ENCODE measurements around the gene LPP.

DNA sequence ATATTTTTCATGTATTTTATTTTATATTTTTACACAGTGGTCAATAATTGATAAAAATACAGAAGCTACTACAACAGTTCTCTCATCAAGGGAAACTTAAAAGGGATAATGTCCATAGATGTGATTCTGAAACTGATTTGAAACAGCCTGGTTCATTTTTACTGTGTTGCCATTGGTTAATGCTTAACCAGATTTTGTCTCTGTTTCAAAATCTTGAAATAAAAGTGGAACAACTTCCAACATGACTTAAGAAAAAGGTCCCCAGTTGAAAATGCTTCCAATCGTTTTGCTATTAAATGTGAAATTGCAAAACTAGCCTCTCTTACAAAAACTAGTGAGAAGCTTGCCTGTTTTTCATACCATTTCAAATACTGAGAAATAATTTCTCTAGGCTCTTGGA lies 240.7 kb downstream of the LPP start:
- TF ChIP-seq, protein P1, sequence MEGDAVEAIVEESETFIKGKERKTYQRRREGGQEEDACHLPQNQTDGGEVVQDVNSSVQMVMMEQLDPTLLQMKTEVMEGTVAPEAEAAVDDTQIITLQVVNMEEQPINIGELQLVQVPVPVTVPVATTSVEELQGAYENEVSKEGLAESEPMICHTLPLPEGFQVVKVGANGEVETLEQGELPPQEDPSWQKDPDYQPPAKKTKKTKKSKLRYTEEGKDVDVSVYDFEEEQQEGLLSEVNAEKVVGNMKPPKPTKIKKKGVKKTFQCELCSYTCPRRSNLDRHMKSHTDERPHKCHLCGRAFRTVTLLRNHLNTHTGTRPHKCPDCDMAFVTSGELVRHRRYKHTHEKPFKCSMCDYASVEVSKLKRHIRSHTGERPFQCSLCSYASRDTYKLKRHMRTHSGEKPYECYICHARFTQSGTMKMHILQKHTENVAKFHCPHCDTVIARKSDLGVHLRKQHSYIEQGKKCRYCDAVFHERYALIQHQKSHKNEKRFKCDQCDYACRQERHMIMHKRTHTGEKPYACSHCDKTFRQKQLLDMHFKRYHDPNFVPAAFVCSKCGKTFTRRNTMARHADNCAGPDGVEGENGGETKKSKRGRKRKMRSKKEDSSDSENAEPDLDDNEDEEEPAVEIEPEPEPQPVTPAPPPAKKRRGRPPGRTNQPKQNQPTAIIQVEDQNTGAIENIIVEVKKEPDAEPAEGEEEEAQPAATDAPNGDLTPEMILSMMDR (IDR thresholded peaks at IDR 0.05; ENCODE audit: insufficient read depth, low read depth, low read length) = no peak
- no peak for TF ChIP-seq EZH2 (IDR thresholded peaks at IDR 0.05; ENCODE audit: insufficient read depth, low read length)
